Renal pelvis (tissue), 4 donors: Measurements from ENCODE around the gene ABHD4. TPM values are rescaled to one million over a fixed set of nuclear protein-coding genes. Genes with fewer than 3 reads are reported as not detected.
A peak's percentile ranks its signal among the peaks of the same experiment; 100 is the strongest.
"Not testable (repeated sequence)": the region's sequence is repeated elsewhere in the genome, so short reads cannot be mapped to it uniquely, and the experiment has no call there.

Experiments used
- DNase-seq: peaks from one replicate; pipeline ENCODE4 v3.0.0-alpha.2; 2013
- polyA plus RNA-seq, 3 donors: library from polyadenylated mRNA; unstranded; fragments of 120-200 nt; gene quantifications; one replicate each; pipeline ENCODE4 v1.2.1, GENCODE V29; 2013; ENCODE audit not compliant: insufficient read length in 3 of 3

The ABHD4 gene
- polyA plus RNA-seq, 3 donors = 47.1 to 56.9 (median 49.4) TPM

DNA sequence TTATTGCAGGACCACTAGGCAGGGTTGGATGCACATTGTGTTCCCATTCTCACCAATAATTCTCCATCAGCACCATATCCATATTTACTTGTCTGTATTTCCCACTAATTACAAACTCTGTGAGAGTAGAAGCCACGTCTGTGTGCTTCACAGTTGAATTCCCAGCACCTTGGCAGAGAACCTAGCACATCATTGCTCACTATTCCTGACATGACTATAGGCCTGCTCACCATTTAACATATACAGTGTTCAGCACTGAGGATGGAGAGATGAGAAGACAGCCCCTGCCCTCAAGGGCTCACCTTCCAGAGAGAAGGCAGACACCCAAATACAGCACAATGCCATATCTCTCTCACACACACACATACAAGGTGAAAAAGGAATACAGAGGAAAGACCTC, 14.1 kb upstream of the ABHD4 start:
- DNase-seq = no peak

DNA sequence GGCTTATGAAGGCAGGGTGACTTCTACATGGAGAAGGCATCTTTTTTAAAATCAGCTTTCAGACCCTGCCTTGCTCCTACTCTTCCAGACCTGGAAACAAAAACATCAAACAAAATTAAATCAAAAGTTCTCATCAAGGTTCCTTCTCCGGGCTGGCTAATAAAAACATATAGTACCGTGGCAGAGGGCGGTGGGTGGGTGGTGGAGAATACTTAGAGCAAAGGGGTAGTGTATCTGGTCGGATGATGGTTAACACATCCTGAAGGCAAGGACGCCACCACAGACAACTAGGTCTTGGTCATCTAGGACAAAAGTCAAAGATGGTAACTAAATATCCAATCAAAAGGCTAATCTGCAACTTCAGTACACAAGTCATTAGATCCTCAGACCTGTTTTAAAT, 10.9 kb upstream of the ABHD4 start:
- DNase-seq = no peak

DNA sequence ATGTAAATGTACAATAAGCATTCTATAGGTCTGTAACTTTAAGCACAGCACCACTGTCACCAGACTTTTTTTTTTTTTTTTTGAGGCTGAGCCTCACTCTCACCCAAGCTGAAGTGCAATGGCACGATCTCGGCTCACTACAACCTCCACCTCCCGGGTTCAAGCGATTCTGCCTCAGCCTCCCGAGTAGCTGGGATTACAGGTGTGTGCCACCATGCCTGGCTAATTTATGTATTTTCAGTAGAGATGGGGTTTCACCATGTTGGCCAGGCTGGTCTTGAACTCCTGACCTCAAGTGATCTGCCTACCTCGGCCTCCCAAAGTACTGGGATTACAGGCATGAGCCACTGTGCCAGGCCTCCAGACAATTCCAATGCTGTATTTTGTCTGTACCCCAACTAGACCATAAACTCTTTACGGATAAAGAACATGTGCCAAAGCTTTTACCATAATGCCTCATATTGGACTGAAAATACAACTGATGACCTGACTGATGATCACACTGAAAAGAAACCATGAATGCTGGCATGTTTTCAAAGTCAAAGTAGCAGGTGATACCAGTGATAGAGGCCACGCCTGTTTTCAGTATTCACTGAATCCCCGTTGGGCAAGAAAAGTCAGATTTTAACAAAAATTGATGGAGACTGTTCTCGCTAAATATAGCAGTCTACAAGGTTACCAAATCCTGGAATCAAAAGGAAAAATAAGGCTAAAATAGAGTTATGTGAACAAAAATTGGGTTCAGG, 10.2 kb upstream of the ABHD4 start:
- DNase-seq = not testable (repeated sequence)

DNA sequence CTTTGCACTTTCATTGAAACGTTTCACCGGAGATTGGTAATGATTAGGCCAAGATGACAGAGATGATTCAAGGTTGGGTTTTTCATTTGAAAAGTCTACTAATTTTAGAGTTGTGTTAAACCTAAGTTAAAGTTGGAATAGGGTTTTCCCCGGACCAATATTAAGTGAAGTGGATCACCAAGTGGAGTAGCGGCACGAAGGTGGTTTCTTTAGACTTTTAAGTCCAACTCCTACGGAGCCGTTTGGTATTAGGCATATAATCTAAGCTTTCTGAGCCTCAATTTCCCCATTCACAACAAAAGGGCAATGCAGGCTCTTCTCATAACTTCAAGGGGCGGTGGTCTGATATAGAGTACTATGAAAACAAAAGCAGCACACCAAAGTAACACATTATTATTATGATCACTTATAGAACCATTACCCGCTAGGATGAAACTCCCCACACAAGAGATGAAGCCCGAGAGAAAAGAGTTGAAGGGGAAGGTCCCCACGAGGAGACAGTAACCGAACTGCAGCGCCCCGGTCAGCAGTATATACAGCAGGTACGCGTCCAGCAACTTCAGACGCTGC, 9.5 kb upstream of the ABHD4 start:
- no peak for DNase-seq

DNA sequence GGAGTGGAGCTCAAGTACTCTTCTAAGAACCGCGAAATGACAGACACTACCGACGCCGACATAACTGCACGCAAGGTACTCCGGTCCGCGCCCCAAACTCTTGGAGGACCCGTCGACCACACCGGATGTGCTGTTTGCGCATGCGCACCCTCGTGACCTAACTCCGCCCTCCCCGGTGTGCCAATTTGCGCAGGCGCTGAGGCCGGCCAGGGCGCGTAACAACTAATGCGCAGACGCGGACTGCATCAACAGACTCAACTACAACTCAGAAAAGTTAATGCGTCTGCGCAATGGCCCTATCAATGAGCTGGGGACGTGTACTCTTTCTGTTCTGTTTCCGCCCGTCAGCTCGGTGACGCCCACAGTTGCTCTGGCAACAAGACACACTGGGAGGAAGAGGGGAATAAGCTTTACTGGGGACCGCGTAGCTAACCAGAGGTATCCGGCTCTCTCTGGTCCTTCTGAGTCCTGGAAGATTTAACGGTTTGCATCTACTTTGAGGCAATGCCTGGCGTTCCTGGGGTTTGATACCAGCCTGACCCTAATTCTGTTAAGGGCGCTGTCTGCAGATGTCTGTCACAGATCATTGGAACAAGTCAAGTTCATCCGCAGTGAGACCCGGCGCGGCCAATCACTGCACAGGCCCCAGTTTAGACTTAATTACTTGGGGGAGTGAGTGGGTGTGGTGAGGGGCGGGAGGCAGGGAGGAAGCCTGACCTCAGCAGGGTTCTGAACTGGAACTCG, 8.8 kb upstream of the ABHD4 start, which contains the start of gene DAD1:
Gene DAD1 (minus strand): TSS at position 129 of the 744 bp plus-strand sequence. CDS start 67 bp downstream, at position 62.
- DNase-seq = peak; percentile 100

DNA sequence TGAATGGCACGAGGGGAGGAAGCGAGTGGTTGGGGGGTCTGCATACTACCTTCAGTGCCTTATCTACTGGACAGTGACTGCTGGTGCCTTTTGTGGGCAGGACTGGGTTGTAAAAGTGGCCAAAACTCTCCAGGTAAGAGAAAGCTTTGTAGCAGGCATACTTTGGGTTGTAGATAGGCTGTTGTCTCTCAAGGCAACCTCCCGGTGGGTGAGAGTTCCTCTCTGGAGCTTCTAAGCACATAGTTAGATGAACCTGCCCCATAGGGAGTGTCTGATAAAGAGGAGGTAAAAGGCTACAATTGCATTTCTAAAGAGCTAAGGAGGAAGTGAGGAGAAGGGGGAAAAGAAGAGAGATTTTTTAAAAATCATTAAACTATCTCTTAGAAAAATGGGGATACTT, 4.9 kb upstream of the ABHD4 start:
- no peak for DNase-seq

DNA sequence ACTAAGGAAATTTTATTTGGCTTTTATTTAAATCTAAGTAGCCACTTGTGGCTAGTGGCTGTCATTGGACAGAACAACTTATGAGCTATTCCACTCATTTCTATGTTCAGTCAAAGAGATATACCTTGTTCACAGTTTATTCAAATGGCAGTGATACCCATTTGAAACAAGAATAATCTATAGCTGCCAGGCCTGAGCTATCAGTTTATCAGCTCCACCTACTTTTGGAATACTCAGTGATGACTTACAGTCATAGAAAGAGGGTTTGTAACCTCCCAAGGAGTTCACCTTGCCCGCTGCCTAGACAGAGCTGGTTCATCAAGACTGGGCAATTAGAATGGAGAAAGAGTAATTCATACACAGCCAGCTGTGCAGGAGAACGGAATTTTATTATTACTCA, 4.5 kb upstream of the ABHD4 start:
- no peak for DNase-seq

DNA sequence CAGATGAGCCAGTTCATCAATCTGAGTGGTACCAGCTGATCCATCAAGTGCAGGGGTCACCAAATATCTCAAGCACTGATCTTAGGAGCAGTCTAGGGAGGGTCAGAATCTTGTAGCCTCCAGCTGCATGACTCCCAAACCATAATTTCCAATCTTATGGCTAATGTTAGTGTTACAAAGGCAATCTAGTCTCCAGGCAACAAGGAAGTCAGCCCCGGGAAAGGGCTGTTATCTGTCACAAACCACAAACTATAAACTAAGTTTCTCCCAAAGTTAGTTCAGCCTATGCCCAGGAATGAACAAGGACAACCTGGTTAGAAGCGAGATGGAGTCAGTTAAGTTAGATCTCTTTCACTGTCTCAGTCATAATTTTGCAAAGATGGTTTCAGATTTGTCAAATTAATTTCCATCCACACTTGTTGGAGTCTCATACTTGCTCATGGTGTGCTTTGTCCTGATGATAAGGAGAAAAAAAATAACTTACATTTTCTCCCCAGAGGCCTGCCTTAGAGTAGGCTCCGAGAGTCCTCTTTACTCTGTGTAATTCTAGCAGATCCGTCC, 3.9 kb upstream of the ABHD4 start:
- no peak for DNase-seq

DNA sequence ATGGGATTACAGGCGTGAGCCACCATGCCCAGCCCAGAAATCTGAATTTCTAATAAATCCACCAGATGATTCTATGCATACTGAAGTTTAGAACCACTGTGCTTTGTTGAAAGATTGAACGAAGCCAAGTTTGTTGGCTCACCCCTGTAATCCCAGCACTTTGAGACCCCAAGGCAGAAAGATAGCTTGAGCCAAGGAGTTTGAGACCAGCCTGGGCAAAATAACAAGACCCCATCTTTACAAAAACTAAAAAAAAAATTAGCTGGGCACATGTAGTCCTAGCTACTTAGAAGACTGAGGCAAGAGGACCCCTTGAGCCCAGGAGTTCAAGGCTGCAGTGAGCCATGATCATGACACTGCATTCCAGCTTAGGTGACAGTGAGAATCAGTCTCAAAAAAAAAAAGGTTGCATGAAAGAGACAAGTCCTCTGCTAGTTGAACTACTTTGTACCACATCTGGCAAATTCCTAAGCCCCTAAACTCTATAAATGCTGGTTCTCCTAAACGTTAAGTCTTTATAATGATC, 1.7 kb upstream of the ABHD4 start:
- DNase-seq = no peak

DNA sequence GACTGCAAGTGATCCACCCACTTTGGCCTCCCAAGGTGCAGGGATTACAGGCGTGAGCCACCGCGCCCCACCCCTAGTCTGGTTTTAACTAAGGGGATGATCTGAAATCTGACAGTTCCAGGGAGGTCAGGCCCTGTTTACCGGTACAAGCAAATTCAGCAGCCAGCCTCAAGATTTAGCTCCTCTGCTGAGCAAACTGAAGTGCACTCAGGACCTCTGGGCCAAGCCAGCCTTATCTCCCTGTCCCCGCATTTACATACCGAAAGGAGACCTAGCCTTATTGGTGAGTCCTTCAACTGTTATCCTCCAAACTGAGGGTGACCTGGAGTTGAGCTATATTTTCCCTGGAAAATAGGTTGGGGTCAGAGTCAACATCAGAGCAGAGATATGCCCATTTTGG, 835 bp upstream of the ABHD4 start:
- no peak for DNase-seq

DNA sequence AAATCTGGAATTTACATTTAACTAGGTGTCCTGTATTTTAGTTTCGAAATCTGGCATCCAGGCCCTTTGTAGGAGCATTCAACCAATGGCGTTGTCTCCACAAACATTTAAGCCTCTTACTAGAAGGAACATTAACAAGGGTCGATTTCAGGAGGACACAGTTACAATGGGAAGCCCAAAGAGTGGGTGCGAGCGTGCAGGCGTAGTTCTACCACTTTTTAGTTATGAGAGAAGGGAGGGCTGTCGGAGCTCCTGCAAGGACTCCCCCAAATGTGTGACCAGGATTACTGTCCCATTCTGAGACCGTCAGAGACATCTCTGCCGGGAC, 365 bp upstream of the ABHD4 start:
- no peak for DNase-seq

DNA sequence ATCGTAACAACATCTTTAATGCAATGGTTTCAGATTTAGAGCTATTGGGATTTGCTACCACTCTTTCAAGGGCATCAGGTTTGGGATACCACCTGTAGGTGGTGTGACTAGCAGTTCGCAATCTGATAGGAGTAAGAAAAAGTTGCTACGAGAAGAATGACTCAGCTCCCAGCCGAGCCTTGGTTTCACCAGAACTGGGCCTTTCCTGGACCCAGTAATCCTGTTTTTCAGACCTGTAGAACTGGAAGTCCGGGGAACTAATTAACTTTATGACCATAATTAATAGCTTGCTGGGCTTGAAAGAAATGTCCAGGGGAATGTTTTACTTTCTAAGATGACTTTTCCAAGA, 770 bp downstream of the ABHD4 start:
- DNase-seq = peak; percentile 51

DNA sequence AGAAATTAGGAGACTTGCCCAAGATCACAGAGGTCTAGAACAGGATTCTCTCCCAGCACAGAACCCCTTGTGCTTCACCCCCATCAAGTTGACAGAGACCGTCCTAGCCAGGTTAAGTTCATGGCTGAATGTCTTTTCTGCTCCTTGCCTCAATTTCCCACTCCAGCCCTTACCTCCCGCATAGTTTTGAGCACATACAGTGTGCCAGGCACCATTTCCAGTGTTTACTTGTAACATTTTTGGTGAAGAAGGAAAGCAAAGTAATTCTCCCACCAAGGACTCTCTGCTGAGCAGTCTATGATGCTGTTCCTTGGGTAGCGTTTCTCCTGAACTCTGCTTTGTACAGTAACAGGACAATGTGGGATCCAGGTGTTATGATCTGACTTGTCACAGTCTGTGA, 1.2 kb downstream of the ABHD4 start:
- DNase-seq = no peak

DNA sequence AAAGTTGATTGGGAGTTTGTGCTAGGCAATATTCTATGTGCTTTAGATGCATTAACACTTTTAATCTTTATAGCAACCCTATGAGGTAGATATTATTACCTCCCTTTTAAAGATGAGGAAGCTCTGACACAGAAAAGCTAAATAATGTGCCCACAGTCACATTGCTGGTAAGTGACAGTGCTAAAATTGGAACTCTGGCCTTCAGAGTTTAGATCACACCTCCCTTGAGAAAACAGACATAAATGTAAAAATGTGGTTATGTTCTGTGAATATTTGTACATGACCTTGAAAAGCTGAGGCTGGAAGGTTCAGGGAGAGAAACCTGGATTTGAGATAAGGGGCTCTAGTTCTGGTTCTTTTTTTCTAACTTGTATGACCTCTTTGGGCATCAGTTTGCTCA, 1.9 kb downstream of the ABHD4 start:
- DNase-seq = no peak

DNA sequence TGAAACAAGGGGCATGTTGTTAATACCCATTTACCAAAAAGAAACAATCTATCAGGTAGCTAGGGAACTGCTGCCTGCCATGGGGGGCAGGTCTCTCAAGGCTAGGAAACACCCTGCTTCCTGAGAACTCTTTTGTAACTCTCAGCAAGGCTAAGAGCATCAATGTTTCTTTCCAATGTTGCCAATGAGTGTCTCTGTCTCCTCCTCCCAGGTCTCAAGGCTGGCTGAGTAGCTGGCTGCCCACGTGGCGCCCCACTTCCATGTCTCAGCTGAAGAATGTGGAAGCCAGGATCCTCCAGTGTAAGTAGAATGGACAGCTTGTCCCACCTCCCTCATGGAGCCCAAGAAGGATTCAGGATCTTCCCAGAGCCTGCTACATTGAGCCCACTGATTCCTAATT, 3.4 kb downstream of the ABHD4 start:
- DNase-seq = no peak

DNA sequence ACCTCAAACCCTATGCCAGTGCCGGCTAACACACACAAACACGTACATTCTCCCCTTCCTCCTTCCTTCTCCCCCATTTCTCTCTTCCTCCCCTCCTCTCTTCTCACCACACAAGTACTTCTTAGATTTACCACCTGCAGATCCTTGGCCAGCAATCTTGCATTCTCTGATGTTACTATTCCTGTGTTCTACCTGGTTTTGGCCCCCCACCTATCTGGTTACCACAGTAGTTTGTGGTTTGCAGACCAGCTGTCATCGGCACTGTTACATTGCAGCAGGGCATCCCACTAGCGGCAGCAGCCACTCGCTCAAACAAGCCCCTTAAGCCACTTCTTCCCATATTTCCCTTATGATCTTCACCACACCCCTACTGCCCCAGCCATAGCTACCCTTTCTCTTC, 3.9 kb downstream of the ABHD4 start:
- no peak for DNase-seq

DNA sequence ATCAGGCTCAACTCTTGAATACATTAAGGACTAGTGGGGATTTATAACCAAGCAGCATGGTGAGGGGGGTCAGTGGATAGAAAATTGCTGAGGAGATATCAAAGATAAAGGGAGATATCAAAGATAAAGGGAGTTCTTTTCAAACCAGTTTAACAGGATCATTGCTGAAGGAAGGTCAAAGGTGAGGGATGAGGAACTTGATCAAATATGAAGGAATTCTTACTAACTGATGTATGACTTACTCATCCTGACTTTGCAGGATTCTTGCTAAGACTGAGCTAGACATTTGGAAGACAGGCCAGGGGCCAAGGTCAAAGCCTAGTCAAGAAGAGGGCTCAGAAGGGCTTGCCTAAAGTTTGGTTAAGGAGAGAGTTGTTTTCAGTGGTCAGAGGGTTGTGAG, 4.8 kb downstream of the ABHD4 start:
- no peak for DNase-seq

DNA sequence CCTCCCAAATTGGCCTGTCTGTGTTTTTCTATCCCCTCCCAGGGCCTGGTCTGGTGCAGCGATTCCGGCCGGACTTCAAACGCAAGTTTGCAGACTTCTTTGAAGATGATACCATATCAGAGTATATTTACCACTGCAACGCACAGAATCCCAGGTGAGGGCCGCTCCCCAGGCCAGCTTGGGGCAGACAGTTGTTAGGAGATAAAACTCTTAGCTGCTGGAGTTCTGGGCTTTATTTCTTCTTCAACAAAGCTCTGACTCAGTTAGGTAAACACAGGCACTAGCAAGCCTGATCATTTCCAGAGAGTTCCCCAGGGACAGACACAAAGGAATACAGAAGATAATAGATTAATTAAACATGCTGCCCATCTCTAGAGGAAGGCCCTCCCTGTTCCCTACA, 8.3 kb downstream of the ABHD4 start:
- DNase-seq = no peak

DNA sequence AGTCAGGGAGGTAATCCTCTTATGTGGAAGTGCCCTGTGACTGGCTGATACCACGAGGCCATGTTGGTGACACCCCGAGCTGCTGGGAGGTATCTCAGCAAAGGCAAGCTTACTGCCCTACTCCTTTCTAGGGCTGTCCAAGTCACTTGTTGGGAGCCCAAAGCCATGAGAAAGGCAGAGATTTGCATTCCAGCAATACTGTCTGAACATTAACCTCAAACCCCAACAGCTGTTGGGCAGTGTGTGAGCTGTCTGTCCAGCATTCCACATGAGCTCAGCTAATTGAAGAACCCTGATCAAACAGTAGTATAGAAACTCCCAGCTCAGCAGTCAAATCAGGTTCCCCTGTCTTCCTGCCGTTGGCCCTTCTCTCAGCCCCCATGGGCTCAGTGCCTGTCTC, 9.2 kb downstream of the ABHD4 start:
- no peak for DNase-seq

DNA sequence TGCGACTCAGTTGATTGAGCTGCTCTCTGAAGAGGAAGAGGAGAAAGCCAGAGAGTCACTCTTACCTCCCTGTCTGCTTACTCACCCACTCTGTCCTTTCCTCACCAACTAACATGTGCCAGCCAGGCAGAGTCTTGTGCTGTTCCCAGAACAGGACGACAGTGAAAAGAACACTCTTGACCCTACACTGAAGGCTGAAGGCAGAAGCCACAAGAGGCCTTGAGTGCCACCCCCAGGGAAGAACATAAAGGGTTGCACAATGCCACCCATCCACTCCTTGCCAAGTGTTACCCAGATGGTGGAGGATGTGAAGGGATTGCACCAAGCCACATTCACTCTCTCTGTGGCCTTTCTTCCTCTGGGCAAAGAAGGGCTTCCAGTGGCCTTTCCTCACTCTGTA, 12.8 kb downstream of the ABHD4 start:
- DNase-seq = no peak

DNA sequence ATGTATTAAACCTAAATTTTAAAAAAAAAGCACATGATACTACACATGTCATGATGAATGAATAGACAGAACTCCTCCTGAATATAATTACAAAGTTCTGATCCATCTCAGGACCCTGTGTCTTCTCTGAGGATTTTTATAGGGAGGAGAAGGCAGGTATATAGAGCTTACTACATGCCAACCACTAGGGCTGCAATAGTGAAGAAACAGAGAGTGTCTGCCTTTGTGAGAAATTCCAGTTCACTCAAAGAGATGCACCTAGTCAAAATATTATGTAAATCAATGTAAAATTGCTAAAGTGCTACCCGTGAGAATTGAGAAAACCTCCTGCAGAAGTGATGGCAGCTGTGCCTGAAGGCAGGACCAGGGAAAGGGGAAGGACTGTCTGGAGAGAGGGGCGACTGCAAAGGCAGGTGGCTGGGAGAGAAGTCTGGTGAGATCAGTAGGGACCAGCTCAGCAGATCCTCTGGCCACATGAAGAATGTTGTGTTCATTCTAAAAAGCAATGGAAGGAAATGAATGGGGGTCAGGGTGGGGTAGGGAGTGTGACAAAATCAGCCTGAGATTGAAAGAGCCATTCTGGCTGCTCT, 15.1 kb downstream of the ABHD4 start:
- DNase-seq = no peak

DNA sequence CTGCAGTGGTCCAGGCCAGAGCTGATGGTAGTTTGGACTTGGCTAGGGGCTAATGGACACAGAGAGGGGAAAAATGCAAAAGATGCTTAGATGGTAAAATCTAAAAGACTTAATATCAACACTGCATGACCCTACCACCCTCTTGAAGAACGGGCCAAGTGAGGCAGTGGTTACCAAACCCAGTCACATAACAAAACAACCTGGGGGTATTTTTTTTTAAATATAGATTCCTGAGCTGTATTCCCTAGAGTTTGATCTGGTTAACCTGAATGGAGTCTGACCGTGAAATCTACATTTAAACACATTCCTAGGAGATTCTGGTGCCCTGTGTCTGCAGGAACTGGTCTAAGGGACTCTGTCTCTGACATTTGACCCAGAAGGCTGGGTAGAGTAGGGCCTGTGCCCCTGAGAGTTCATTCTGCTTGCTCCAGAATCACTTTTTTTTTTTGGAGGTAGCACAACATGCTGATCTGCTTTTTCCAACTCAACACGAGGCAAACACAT, 15.7 kb downstream of the ABHD4 start:
- DNase-seq = no peak
